HEK293 (cell line): ENCODE results near the gene MAP7.

Source experiments
- HOXA7 ChIP-seq: sonication (generic); formaldehyde crosslinking; IDR thresholded peaks from 2 replicates; pipeline ENCODE4 v1.8.1; 2022; ENCODE audit warnings: missing genetic modification reagents, borderline replicate concordance
- REST ChIP-seq: fragments of 450-650 bp; formaldehyde crosslinking; IDR thresholded peaks from 2 replicates; pipeline ENCODE4 v1.5.1; 2016; ENCODE audit warnings: missing biosample characterization, missing genetic modification characterization
- SCRT2 ChIP-seq: fragments of 450-650 bp; formaldehyde crosslinking; IDR thresholded peaks from 2 replicates; pipeline ENCODE4 v1.5.1; 2016; ENCODE audit warnings: missing biosample characterization, missing genetic modification characterization
- ZBTB1 ChIP-seq: fragments of 450-650 bp; formaldehyde crosslinking; IDR thresholded peaks from 2 replicates; pipeline ENCODE4 v1.5.1; 2016; ENCODE audit warnings: missing biosample characterization, missing genetic modification characterization
- ZFP41 ChIP-seq: fragments of 450-650 bp; formaldehyde crosslinking; IDR thresholded peaks from 2 replicates; pipeline ENCODE4 v1.5.1; 2016; ENCODE audit warnings: missing biosample characterization, missing genetic modification characterization, borderline replicate concordance
- ZNF121 ChIP-seq: fragments of 450-650 bp; formaldehyde crosslinking; IDR thresholded peaks from 2 replicates; pipeline ENCODE4 v1.5.1; 2016; ENCODE audit warnings: missing biosample characterization, missing genetic modification characterization
- ZNF211 ChIP-seq: fragments of 450-650 bp; formaldehyde crosslinking; IDR thresholded peaks from 2 replicates; pipeline ENCODE4 v1.5.1; 2016; ENCODE audit warnings: low read depth, missing biosample characterization, missing genetic modification characterization
- ZNF274 ChIP-seq, 2 experiments: fragments of 200-500 bp in 1 of 2; fragments of 450-650 bp in 1 of 2; sonication (Bioruptor generic) in 1 of 2; formaldehyde crosslinking in 1 of 2; IDR thresholded peaks; 2 replicates each; pipeline versions ENCODE4 v1.5.1 to v1.6.1; 2014 to 2016; ENCODE audit warnings: borderline replicate concordance in 1 of 2, inconsistent platforms in 1 of 2, low read length in 1 of 2, missing biosample characterization in 1 of 2, missing genetic modification characterization in 1 of 2
- ZNF521 ChIP-seq: fragments of 450-650 bp; formaldehyde crosslinking; IDR thresholded peaks from 2 replicates; pipeline ENCODE4 v1.5.1; 2017; ENCODE audit warnings: missing biosample characterization, mild to moderate bottlenecking, missing genetic modification characterization
- ZNF654 ChIP-seq: fragments of 450-650 bp; formaldehyde crosslinking; IDR thresholded peaks from 2 replicates; pipeline ENCODE4 v1.5.1; 2016; ENCODE audit warnings: low read depth, missing biosample characterization, missing genetic modification characterization
- ZNF664 ChIP-seq: fragments of 450-650 bp; formaldehyde crosslinking; IDR thresholded peaks from 2 replicates; pipeline ENCODE4 v1.5.1; 2016; ENCODE audit warnings: missing biosample characterization, missing genetic modification characterization
- ZNF843 ChIP-seq: fragments of 450-650 bp; formaldehyde crosslinking; IDR thresholded peaks from 2 replicates; pipeline ENCODE4 v1.5.1; 2016; ENCODE audit warnings: missing biosample characterization, missing genetic modification characterization
- TF ChIP-seq, protein P1 (sequence below): fragments of 450-650 bp; formaldehyde crosslinking; IDR thresholded peaks from 2 replicates; pipeline ENCODE4 v1.5.1; 2016; ENCODE audit warnings: missing biosample characterization, missing genetic modification characterization

DNA sequence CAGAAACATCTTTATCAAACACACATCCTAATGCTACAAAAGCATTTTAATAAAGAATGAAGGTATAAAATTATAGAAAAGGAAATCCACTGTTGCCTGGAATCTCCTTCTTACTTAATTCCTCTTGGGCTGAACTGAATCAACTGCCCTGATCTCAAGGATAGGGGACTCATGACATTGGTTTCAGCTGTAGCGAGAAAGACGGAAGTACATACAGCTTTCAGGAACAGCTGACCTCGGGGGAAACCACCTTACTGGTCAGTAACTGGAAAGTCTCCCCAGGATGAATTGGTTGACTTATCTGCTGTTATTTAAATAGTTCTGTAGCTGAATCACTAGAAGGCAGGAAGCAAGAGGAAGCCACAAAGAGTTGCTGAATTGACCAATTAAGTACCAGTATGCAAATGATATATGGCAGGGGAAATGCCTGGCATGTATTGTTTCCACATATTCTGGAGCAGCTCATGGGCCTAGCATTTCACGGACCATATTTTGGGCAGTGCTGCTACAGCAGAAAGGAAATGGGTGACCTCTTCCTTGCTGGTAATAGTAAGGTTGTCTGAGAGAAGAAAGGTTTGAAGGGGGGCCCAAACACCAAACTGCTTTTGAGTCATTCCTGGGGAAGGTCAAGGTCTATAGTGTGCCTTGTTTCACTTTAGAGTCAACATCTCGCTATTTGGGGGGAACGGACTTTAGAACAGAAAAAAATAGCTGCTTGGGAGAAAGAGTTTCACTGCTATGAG lies 43.7 kb upstream of the MAP7 start:
- TF ChIP-seq, protein P1, sequence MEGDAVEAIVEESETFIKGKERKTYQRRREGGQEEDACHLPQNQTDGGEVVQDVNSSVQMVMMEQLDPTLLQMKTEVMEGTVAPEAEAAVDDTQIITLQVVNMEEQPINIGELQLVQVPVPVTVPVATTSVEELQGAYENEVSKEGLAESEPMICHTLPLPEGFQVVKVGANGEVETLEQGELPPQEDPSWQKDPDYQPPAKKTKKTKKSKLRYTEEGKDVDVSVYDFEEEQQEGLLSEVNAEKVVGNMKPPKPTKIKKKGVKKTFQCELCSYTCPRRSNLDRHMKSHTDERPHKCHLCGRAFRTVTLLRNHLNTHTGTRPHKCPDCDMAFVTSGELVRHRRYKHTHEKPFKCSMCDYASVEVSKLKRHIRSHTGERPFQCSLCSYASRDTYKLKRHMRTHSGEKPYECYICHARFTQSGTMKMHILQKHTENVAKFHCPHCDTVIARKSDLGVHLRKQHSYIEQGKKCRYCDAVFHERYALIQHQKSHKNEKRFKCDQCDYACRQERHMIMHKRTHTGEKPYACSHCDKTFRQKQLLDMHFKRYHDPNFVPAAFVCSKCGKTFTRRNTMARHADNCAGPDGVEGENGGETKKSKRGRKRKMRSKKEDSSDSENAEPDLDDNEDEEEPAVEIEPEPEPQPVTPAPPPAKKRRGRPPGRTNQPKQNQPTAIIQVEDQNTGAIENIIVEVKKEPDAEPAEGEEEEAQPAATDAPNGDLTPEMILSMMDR (tag by site-specific recombination) = no peak
- TF ChIP-seq ZNF121 (tag by site-specific recombination) (no peak), ZNF664 (tag by site-specific recombination) (no peak), ZNF521 (no peak), ZNF274 (IDR thresholded peaks at IDR 0.05; ENCODE audit: low read length) (no peak), ZNF274 (tag by site-specific recombination; IDR thresholded peaks at IDR 0.05; ENCODE audit: borderline replicate concordance) (no peak), ZBTB1 (no peak), ZNF211 (tag by site-specific recombination) (no peak), ZNF654 (tag by site-specific recombination) (no peak), HOXA7 (CRISPR knock-in tag) (no peak), REST (tag by site-specific recombination) (no peak), ZFP41 (no peak), ZNF843 (tag by site-specific recombination) (no peak), SCRT2 (tag by site-specific recombination) (no peak)
